WTC11 (cell line): ENCODE measurements around the gene DEPDC1B. TPM values are rescaled to one million over a fixed set of nuclear protein-coding genes. Genes with fewer than 3 reads are reported as not detected.

Experiments used
- ATAC-seq: fragments of 200-7000 bp; cut with Tn5 transposase; 2 replicates; pipeline ENCODE4 v1.10.0; 2021; ENCODE audit warnings: mild to moderate bottlenecking, moderate library complexity
- CTCF ChIA-PET: fragments of 300-600 bp; sonication (Branson Sonifier 250); formaldehyde crosslinking; loops from one replicate; lab custom pipeline; 2021; ENCODE audit warnings: antibody characterized with exemption; lab: Charles Lee
- POLR2A ChIA-PET: fragments of 350-600 bp; sonication (Branson Sonifier 250); formaldehyde crosslinking; loops from one replicate; lab custom pipeline; 2021; ENCODE audit warnings: antibody characterized with exemption; lab: Charles Lee
- DNase-seq: peaks from one replicate; pipeline ENCODE4 v3.0.0; 2021; ENCODE audit warnings: low spot score
- H3K27ac Mint-ChIP-seq: 2 replicates; pipeline ENCODE4 v1.8.0; 2021; ENCODE audit warnings: mixed read lengths
- H3K27me3 Mint-ChIP-seq: 2 replicates; pipeline ENCODE4 v1.8.0; 2021; ENCODE audit warnings: low read depth, mild to moderate bottlenecking, moderate library complexity, mixed read lengths
- H3K36me3 Mint-ChIP-seq: 2 replicates; pipeline ENCODE4 v1.8.0; 2021; ENCODE audit warnings: mixed read lengths
- H3K4me1 Mint-ChIP-seq: 2 replicates; pipeline ENCODE4 v1.8.0; 2022; ENCODE audit warnings: mixed read lengths
- H3K4me3 Mint-ChIP-seq: 2 replicates; pipeline ENCODE4 v1.8.0; 2021; ENCODE audit warnings: mild to moderate bottlenecking, moderate library complexity, mixed read lengths
- H3K9me3 Mint-ChIP-seq: 2 replicates; pipeline ENCODE4 v1.8.0; 2021; ENCODE audit warnings: mixed read lengths
- CREB1 ChIP-seq: sonication (generic); formaldehyde crosslinking; IDR thresholded peaks from 2 replicates; pipeline ENCODE4 v1.8.0; 2023; ENCODE audit warnings: mild to moderate bottlenecking, missing genetic modification reagents
- ELF4 ChIP-seq: sonication (generic); formaldehyde crosslinking; IDR thresholded peaks from 2 replicates; pipeline ENCODE4 v1.8.1; 2022; ENCODE audit warnings: low read depth, mild to moderate bottlenecking, moderate library complexity, missing genetic modification reagents
- EMX1 ChIP-seq: fragments of 250-450 bp; sonication (Bioruptor Pico); IDR thresholded peaks from 2 replicates; pipeline ENCODE4 v1.8.0; 2021; ENCODE audit warnings: mild to moderate bottlenecking
- FOXK1 ChIP-seq: sonication (generic); formaldehyde crosslinking; IDR thresholded peaks from 2 replicates; pipeline ENCODE4 v1.8.0; 2022; ENCODE audit warnings: mild to moderate bottlenecking, moderate library complexity, missing genetic modification reagents
- GRHL2 ChIP-seq: fragments of 250-450 bp; sonication (Bioruptor Pico); IDR thresholded peaks from 2 replicates; pipeline ENCODE4 v1.8.0; 2022; ENCODE audit warnings: mild to moderate bottlenecking, moderate library complexity; ENCODE audit not compliant: insufficient replicate concordance, severe bottlenecking
- HMGA2 ChIP-seq: fragments of 250-450 bp; sonication (Bioruptor Pico); IDR thresholded peaks from 2 replicates; pipeline ENCODE4 v1.4.0; 2021; ENCODE audit warnings: mild to moderate bottlenecking, moderate library complexity
- HMGXB4 ChIP-seq: sonication (generic); formaldehyde crosslinking; IDR thresholded peaks from 2 replicates; pipeline ENCODE4 v1.8.1; 2023; ENCODE audit warnings: mild to moderate bottlenecking, moderate library complexity, missing genetic modification reagents
- IRF2 ChIP-seq: sonication (generic); formaldehyde crosslinking; IDR thresholded peaks from 2 replicates; pipeline ENCODE4 v1.8.0; 2022; ENCODE audit warnings: low read depth, missing genetic modification reagents, borderline replicate concordance
- MXD4 ChIP-seq: fragments of 250-450 bp; sonication (Bioruptor Pico); IDR thresholded peaks from 2 replicates; pipeline ENCODE4 v1.8.0; 2021; ENCODE audit warnings: mild to moderate bottlenecking, moderate library complexity, borderline replicate concordance
- NFYB ChIP-seq: sonication (generic); formaldehyde crosslinking; conservative IDR thresholded peaks from 2 replicates; pipeline ENCODE4 v1.8.0; 2022; ENCODE audit warnings: low read depth, missing genetic modification reagents
- NR1H2 ChIP-seq: sonication (generic); formaldehyde crosslinking; IDR thresholded peaks from 2 replicates; pipeline ENCODE4 v1.9.0; 2021; ENCODE audit warnings: mild to moderate bottlenecking, moderate library complexity, missing genetic modification reagents
- PRRX2 ChIP-seq: fragments of 250-450 bp; sonication (Bioruptor Pico); IDR thresholded peaks from 2 replicates; pipeline ENCODE4 v1.8.0; 2021; ENCODE audit warnings: mild to moderate bottlenecking
- RELA ChIP-seq: sonication (generic); formaldehyde crosslinking; IDR thresholded peaks from 2 replicates; pipeline ENCODE4 v1.8.1; 2022; ENCODE audit warnings: missing genetic modification reagents, mild to moderate bottlenecking, borderline replicate concordance
- TEAD4 ChIP-seq: sonication (generic); formaldehyde crosslinking; IDR thresholded peaks from 2 replicates; pipeline ENCODE4 v1.8.0; 2022; ENCODE audit warnings: mild to moderate bottlenecking, missing genetic modification reagents
- USF1 ChIP-seq: sonication (generic); formaldehyde crosslinking; IDR thresholded peaks from 2 replicates; pipeline ENCODE4 v1.8.0; 2022; ENCODE audit warnings: mild to moderate bottlenecking, missing genetic modification reagents
- ZBTB21 ChIP-seq: sonication (generic); formaldehyde crosslinking; IDR thresholded peaks from 2 replicates; pipeline ENCODE4 v1.8.1; 2023; ENCODE audit warnings: mild to moderate bottlenecking, missing genetic modification reagents, borderline replicate concordance
- ZNF121 ChIP-seq: sonication (generic); formaldehyde crosslinking; IDR thresholded peaks from 2 replicates; pipeline ENCODE4 v1.8.0; 2023; ENCODE audit warnings: missing genetic modification reagents
- ZNF263 ChIP-seq: sonication (generic); formaldehyde crosslinking; IDR thresholded peaks from 2 replicates; pipeline ENCODE4 v1.8.1; 2022; ENCODE audit warnings: low read depth, mild to moderate bottlenecking, moderate library complexity, missing genetic modification reagents
- ZNF317 ChIP-seq: sonication (generic); formaldehyde crosslinking; IDR thresholded peaks from 2 replicates; pipeline ENCODE4 v1.8.1; 2023; ENCODE audit warnings: low read depth, mild to moderate bottlenecking, moderate library complexity, missing genetic modification reagents, borderline replicate concordance
- ZNF671 ChIP-seq: fragments of 250-450 bp; sonication (Bioruptor Pico); IDR thresholded peaks from 2 replicates; pipeline ENCODE4 v1.8.0; 2021; ENCODE audit warnings: mild to moderate bottlenecking
- ZSCAN18 ChIP-seq: fragments of 250-450 bp; sonication (Bioruptor Pico); IDR thresholded peaks from 2 replicates; pipeline ENCODE4 v2.1.2; 2022; ENCODE audit warnings: mild to moderate bottlenecking, moderate library complexity
- total RNA-seq: library from RNA; stranded (reverse); gene quantifications from 3 replicates; pipeline ENCODE4 v1.2.3, GENCODE V29; 2021
- TF ChIP-seq, protein P1 (sequence below): sonication (generic); formaldehyde crosslinking; IDR thresholded peaks from 2 replicates; pipeline ENCODE4 v1.8.1; 2022; ENCODE audit warnings: missing genetic modification reagents, borderline replicate concordance
- TF ChIP-seq, protein P2 (sequence below): sonication (generic); formaldehyde crosslinking; IDR thresholded peaks from 2 replicates; pipeline ENCODE4 v1.8.0; 2022; ENCODE audit warnings: mild to moderate bottlenecking, missing genetic modification reagents
- TF ChIP-seq, protein P3 (sequence below): sonication (generic); formaldehyde crosslinking; IDR thresholded peaks from 2 replicates; pipeline ENCODE4 v1.8.1; 2023; ENCODE audit warnings: mild to moderate bottlenecking, missing genetic modification reagents, moderate library complexity

Gene DEPDC1B
- total RNA-seq, 1 experiment from 2014 or later: 55.1 TPM

- H3K36me3 Mint-ChIP-seq: peaks cover 57% of the 10 kb centered on the region
- CTCF ChIA-PET: no interaction called here
Observed at GRCh38 chr5:60578315-60578714, 121.7 kb downstream of the DEPDC1B start.

GRCh38 chr5:60577116-60577515 lies 122.8 kb downstream of the DEPDC1B start:
- peaks cover 56% of the 10 kb centered on the region for H3K36me3 Mint-ChIP-seq
- POLR2A ChIA-PET: no interaction called here
- CTCF ChIA-PET: no interaction called here

More at GRCh38 chr5:60578315-60578714, 121.7 kb downstream of the DEPDC1B start:
- no peak overlapping the region for H3K27ac Mint-ChIP-seq
- DNase-seq (no peak), ATAC-seq (no peak)
- H3K4me1 Mint-ChIP-seq: no peaks in the 10 kb centered on the region
- no peak for TF ChIP-seq ZNF671 (CRISPR knock-in tag)
- TF ChIP-seq HMGA2 (CRISPR knock-in tag): no peak
- TF ChIP-seq NR1H2 (CRISPR knock-in tag): no peak
- TF ChIP-seq ZNF121: no peak
- TF ChIP-seq USF1 (CRISPR knock-in tag): no peak
- no peak for TF ChIP-seq EMX1
- peaks cover 56% of the 10 kb centered on the region for H3K9me3 Mint-ChIP-seq
- POLR2A ChIA-PET: no interaction called here
- H3K27me3 Mint-ChIP-seq: peaks cover 17% of the 10 kb centered on the region
- H3K4me3 Mint-ChIP-seq: no peak overlapping the region

More at GRCh38 chr5:60577116-60577515, 122.8 kb downstream of the DEPDC1B start:
- peaks cover 17% of the 10 kb centered on the region for H3K27me3 Mint-ChIP-seq
- H3K4me1 Mint-ChIP-seq: no peaks in the 10 kb centered on the region
- no peak overlapping the region for H3K27ac Mint-ChIP-seq
- peaks cover 59% of the 10 kb centered on the region for H3K9me3 Mint-ChIP-seq
- TF ChIP-seq RELA: no peak
- no peak for TF ChIP-seq ZBTB21 (CRISPR knock-in tag)
- no peak for TF ChIP-seq ELF4
- TF ChIP-seq ZNF121: no peak
- TF ChIP-seq NFYB (CRISPR knock-in tag): no peak
- TF ChIP-seq GRHL2: no peak
- no peak for TF ChIP-seq PRRX2
- TF ChIP-seq ZSCAN18 (CRISPR knock-in tag): no peak
- TF ChIP-seq HMGXB4 (CRISPR knock-in tag): no peak
- TF ChIP-seq TEAD4 (CRISPR knock-in tag): no peak
- TF ChIP-seq ZNF263: no peak
- TF ChIP-seq, protein P1, sequence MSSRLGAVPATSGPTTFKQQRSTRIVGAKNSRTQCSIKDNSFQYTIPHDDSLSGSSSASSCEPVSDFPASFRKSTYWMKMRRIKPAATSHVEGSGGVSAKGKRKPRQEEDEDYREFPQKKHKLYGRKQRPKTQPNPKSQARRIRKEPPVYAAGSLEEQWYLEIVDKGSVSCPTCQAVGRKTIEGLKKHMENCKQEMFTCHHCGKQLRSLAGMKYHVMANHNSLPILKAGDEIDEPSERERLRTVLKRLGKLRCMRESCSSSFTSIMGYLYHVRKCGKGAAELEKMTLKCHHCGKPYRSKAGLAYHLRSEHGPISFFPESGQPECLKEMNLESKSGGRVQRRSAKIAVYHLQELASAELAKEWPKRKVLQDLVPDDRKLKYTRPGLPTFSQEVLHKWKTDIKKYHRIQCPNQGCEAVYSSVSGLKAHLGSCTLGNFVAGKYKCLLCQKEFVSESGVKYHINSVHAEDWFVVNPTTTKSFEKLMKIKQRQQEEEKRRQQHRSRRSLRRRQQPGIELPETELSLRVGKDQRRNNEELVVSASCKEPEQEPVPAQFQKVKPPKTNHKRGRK (CRISPR knock-in tag): no peak
- TF ChIP-seq CREB1 (CRISPR knock-in tag): no peak
- TF ChIP-seq MXD4: no peak
- TF ChIP-seq IRF2 (CRISPR knock-in tag): no peak
- no peak for TF ChIP-seq FOXK1 (CRISPR knock-in tag)
- TF ChIP-seq, protein P2, sequence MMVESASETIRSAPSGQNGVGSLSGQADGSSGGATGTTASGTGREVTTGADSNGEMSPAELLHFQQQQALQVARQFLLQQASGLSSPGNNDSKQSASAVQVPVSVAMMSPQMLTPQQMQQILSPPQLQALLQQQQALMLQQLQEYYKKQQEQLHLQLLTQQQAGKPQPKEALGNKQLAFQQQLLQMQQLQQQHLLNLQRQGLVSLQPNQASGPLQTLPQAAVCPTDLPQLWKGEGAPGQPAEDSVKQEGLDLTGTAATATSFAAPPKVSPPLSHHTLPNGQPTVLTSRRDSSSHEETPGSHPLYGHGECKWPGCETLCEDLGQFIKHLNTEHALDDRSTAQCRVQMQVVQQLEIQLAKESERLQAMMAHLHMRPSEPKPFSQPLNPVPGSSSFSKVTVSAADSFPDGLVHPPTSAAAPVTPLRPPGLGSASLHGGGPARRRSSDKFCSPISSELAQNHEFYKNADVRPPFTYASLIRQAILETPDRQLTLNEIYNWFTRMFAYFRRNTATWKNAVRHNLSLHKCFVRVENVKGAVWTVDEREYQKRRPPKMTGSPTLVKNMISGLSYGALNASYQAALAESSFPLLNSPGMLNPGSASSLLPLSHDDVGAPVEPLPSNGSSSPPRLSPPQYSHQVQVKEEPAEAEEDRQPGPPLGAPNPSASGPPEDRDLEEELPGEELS (CRISPR knock-in tag): no peak
- TF ChIP-seq, protein P3, sequence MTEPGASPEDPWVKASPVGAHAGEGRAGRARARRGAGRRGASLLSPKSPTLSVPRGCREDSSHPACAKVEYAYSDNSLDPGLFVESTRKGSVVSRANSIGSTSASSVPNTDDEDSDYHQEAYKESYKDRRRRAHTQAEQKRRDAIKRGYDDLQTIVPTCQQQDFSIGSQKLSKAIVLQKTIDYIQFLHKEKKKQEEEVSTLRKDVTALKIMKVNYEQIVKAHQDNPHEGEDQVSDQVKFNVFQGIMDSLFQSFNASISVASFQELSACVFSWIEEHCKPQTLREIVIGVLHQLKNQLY (CRISPR knock-in tag): no peak
- TF ChIP-seq ZNF317 (CRISPR knock-in tag): no peak
- no peak for TF ChIP-seq ZNF671 (CRISPR knock-in tag)
- no peak overlapping the region for H3K4me3 Mint-ChIP-seq
- DNase-seq (no peak), ATAC-seq (no peak)
